ENCODE measurements around the gene BBS2. TPM values are rescaled to one million over a fixed set of nuclear protein-coding genes. Genes with fewer than 3 reads are reported as not detected.
"Not testable (repeated sequence)": the region's sequence is repeated elsewhere in the genome, so short reads cannot be mapped to it uniquely, and the experiment has no call there.

BBS2 gene
- total RNA-seq, 1 donor from 2014 or later: 40.7 TPM

DNA sequence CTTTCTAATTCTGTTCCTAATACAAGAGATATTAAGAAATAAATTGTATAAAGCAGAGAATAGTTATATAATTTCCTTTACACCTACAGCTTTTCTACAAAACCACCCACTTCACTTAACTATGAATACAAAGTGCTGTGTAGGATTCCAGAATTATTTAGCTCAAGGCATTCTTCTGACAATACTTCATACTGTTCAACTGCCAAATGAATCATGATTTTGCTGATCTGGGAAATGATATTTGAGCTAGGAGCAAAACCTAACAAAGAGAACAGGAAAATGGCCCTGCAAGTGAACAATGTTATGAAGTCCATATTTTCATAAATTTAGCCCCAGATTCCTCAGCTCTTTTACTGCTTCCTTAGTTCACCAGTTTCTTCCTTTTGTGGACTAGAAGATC is 12.9 kb downstream of the BBS2 start:
- Mint-ChIP-seq H3K4me3 (ENCODE audit: unreplicated experiment) (no peak overlapping the region), H3K4me1 (ENCODE audit: low read depth, unreplicated experiment) (no peaks in the 10 kb centered on the region), H3K27ac (ENCODE audit: unreplicated experiment) (no peak overlapping the region), H3K36me3 (ENCODE audit: unreplicated experiment) (peaks cover 7% of the 10 kb centered on the region), H3K27me3 (ENCODE audit: unreplicated experiment) (peaks cover 2% of the 10 kb centered on the region), H3K9me3 (ENCODE audit: unreplicated experiment) (no peaks in the 10 kb centered on the region)
- no peak for DNase-seq
- TF ChIP-seq, protein P1, sequence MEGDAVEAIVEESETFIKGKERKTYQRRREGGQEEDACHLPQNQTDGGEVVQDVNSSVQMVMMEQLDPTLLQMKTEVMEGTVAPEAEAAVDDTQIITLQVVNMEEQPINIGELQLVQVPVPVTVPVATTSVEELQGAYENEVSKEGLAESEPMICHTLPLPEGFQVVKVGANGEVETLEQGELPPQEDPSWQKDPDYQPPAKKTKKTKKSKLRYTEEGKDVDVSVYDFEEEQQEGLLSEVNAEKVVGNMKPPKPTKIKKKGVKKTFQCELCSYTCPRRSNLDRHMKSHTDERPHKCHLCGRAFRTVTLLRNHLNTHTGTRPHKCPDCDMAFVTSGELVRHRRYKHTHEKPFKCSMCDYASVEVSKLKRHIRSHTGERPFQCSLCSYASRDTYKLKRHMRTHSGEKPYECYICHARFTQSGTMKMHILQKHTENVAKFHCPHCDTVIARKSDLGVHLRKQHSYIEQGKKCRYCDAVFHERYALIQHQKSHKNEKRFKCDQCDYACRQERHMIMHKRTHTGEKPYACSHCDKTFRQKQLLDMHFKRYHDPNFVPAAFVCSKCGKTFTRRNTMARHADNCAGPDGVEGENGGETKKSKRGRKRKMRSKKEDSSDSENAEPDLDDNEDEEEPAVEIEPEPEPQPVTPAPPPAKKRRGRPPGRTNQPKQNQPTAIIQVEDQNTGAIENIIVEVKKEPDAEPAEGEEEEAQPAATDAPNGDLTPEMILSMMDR (IDR thresholded peaks at IDR 0.05; ENCODE audit: partially characterized antibody, unreplicated experiment): no peak

DNA sequence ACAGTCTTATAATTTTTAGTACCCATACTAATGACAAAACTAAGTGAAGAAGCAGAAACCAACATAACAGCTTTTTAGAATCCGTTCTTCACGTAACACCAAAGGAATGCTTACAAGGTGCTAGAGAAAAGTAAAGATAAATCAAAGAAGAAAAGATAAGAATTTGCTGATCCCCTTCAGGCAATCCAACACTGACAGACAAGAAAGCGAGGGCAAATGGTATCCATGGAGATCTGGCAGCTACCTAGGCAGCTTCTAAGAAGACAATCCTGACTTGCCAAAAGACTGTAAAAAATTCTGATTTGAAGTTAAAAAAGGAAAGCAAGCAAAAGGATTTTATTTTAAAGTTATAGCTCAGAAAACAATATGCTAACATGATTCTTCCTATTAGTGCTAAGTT is 14.6 kb downstream of the BBS2 start:
- Mint-ChIP-seq H3K27ac (ENCODE audit: unreplicated experiment) (no peak overlapping the region), H3K4me3 (ENCODE audit: unreplicated experiment) (no peak overlapping the region), H3K27me3 (ENCODE audit: unreplicated experiment) (peaks cover 2% of the 10 kb centered on the region), H3K36me3 (ENCODE audit: unreplicated experiment) (peaks cover 8% of the 10 kb centered on the region), H3K9me3 (ENCODE audit: unreplicated experiment) (no peaks in the 10 kb centered on the region), H3K4me1 (ENCODE audit: low read depth, unreplicated experiment) (no peaks in the 10 kb centered on the region)
- TF ChIP-seq, protein P1 (IDR thresholded peaks at IDR 0.05; ENCODE audit: partially characterized antibody, unreplicated experiment): no peak
- DNase-seq: no peak

- no peaks in the 10 kb centered on the region for H3K4me1 Mint-ChIP-seq (ENCODE audit: low read depth, unreplicated experiment)
- H3K4me3 Mint-ChIP-seq (ENCODE audit: unreplicated experiment): no peak overlapping the region
- no peak overlapping the region for H3K27ac Mint-ChIP-seq (ENCODE audit: unreplicated experiment)
- no peaks in the 10 kb centered on the region for H3K36me3 Mint-ChIP-seq (ENCODE audit: unreplicated experiment)
- no peak for DNase-seq
- TF ChIP-seq, protein P1 (IDR thresholded peaks at IDR 0.05; ENCODE audit: partially characterized antibody, unreplicated experiment): no peak
- no peaks in the 10 kb centered on the region for H3K9me3 Mint-ChIP-seq (ENCODE audit: unreplicated experiment)
- no peaks in the 10 kb centered on the region for H3K27me3 Mint-ChIP-seq (ENCODE audit: unreplicated experiment)
These were observed 26.0 kb downstream of the BBS2 start for GRCh38 chr16:56493815-56494214.

- no peak for DNase-seq
- Mint-ChIP-seq H3K36me3 (ENCODE audit: unreplicated experiment) (no peaks in the 10 kb centered on the region), H3K27ac (ENCODE audit: unreplicated experiment) (no peak overlapping the region), H3K27me3 (ENCODE audit: unreplicated experiment) (no peaks in the 10 kb centered on the region), H3K4me3 (ENCODE audit: unreplicated experiment) (no peak overlapping the region), H3K9me3 (ENCODE audit: unreplicated experiment) (no peaks in the 10 kb centered on the region), H3K4me1 (ENCODE audit: low read depth, unreplicated experiment) (peaks cover 2% of the 10 kb centered on the region)
- TF ChIP-seq, protein P1 (IDR thresholded peaks at IDR 0.05; ENCODE audit: partially characterized antibody, unreplicated experiment): no peak
These were observed 26.7 kb downstream of the BBS2 start for GRCh38 chr16:56493126-56493525.

GRCh38 chr16:56491657-56492261 is 28.1 kb downstream of the BBS2 start:
- Mint-ChIP-seq H3K27ac (ENCODE audit: unreplicated experiment) (no peak overlapping the region), H3K27me3 (ENCODE audit: unreplicated experiment) (no peaks in the 10 kb centered on the region), H3K9me3 (ENCODE audit: unreplicated experiment) (no peaks in the 10 kb centered on the region), H3K4me3 (ENCODE audit: unreplicated experiment) (no peak overlapping the region), H3K36me3 (ENCODE audit: unreplicated experiment) (no peaks in the 10 kb centered on the region), H3K4me1 (ENCODE audit: low read depth, unreplicated experiment) (peaks cover 4% of the 10 kb centered on the region)
- no peak for DNase-seq
- TF ChIP-seq, protein P1 (IDR thresholded peaks at IDR 0.05; ENCODE audit: partially characterized antibody, unreplicated experiment): no peak

- H3K4me3 Mint-ChIP-seq (ENCODE audit: unreplicated experiment); H3K27ac Mint-ChIP-seq (ENCODE audit: unreplicated experiment); H3K27me3 Mint-ChIP-seq (ENCODE audit: unreplicated experiment); H3K4me1 Mint-ChIP-seq (ENCODE audit: low read depth, unreplicated experiment); DNase-seq; H3K36me3 Mint-ChIP-seq (ENCODE audit: unreplicated experiment); H3K9me3 Mint-ChIP-seq (ENCODE audit: unreplicated experiment): not testable (repeated sequence)
These were observed 31.0 kb downstream of the BBS2 start for GRCh38 chr16:56488868-56489267.
